ENCODE data around the gene TET2. TPM values are rescaled to one million over a fixed set of nuclear protein-coding genes. Genes with fewer than 3 reads are reported as not detected.
A peak's percentile ranks its signal among the peaks of the same experiment; 100 is the strongest.

Gene TET2
- total RNA-seq, 3 donors from 2014 or later (not counting 1 experiment from before 2014, with no cell fraction given), result 80.0 to 91.6 (median 82.8) TPM

GRCh38 chr4:105179539-105180401, 33.1 kb downstream of the TET2 start:
- TF ChIP-seq CTCF (IDR thresholded peaks at IDR 0.05), result no peak
- no peak overlapping the region for H3K4me3 Mint-ChIP-seq
- intact Hi-C loops (cut with micrococcal nuclease), result no loop called here

GRCh38 chr4:105181259-105181658, 34.6 kb downstream of the TET2 start:
- DNase-seq, result peak in 1 of 2 donors; percentile 7
- H3K4me1 ChIP-seq (ENCODE audit: control insufficient read depth, insufficient read depth, low read length), result no peaks in the 10 kb centered on the region
- Mint-ChIP-seq H3K27me3 (ENCODE audit: low read depth in 2 of 2) (no peaks in the 10 kb centered on the region), H3K9me3 (no peaks in the 10 kb centered on the region), H3K4me1 (peaks cover 11 to 31% of the 10 kb centered on the region in 2 donors), H3K36me3 (no peaks in the 10 kb centered on the region), H3K27ac (peak overlapping the region in 1 of 2 donors; percentile 1), H3K4me3 (no peak overlapping the region)
- no peak for TF ChIP-seq CTCF (IDR thresholded peaks at IDR 0.05)
- no peaks in the 10 kb centered on the region for H3K36me3 ChIP-seq (ENCODE audit: control insufficient read depth, insufficient read depth, low read length)
- WGBS (ENCODE audit: insufficient coverage), result 82% methylated on average over 2 of the region's 2 CpGs
- H3K4me3 ChIP-seq (ENCODE audit: low read length), result no peak overlapping the region
- intact Hi-C loops (cut with micrococcal nuclease), result no loop called here
- no peak overlapping the region for H3K27ac ChIP-seq (ENCODE audit: low read length)
- no peaks in the 10 kb centered on the region for H3K9me3 ChIP-seq (ENCODE audit: control insufficient read depth, insufficient read depth, low read length)
- ATAC-seq, result no peak
- no peaks in the 10 kb centered on the region for H3K27me3 ChIP-seq (ENCODE audit: control insufficient read depth, insufficient read depth, low read length)

More at GRCh38 chr4:105179539-105180401, 33.1 kb downstream of the TET2 start:
- no peaks in the 10 kb centered on the region for H3K36me3 ChIP-seq (ENCODE audit: control insufficient read depth, insufficient read depth, low read length)
- peaks cover 21 to 29% of the 10 kb centered on the region in 2 donors for H3K4me1 Mint-ChIP-seq
- H3K27ac Mint-ChIP-seq, result no peak overlapping the region
- no peak overlapping the region for H3K27ac ChIP-seq (ENCODE audit: low read length)
- H3K9me3 ChIP-seq (ENCODE audit: control insufficient read depth, insufficient read depth, low read length), result no peaks in the 10 kb centered on the region
- DNase-seq (no peak), ATAC-seq (no peak)
- no peaks in the 10 kb centered on the region for H3K27me3 Mint-ChIP-seq (ENCODE audit: low read depth in 2 of 2)
- H3K27me3 ChIP-seq (ENCODE audit: control insufficient read depth, insufficient read depth, low read length), result no peaks in the 10 kb centered on the region
- peaks cover 13% of the 10 kb centered on the region for H3K36me3 Mint-ChIP-seq
- no peaks in the 10 kb centered on the region for H3K4me1 ChIP-seq (ENCODE audit: control insufficient read depth, insufficient read depth, low read length)
- no peaks in the 10 kb centered on the region for H3K9me3 Mint-ChIP-seq
- H3K4me3 ChIP-seq (ENCODE audit: low read length), result no peak overlapping the region

GRCh38 chr4:105182211-105182610, 35.5 kb downstream of the TET2 start:
- DNase-seq (no peak), ATAC-seq (no peak)
- Mint-ChIP-seq H3K36me3 (no peaks in the 10 kb centered on the region), H3K9me3 (no peaks in the 10 kb centered on the region), H3K27me3 (ENCODE audit: low read depth in 2 of 2) (no peaks in the 10 kb centered on the region), H3K4me3 (no peak overlapping the region), H3K4me1 (peaks cover 11 to 31% of the 10 kb centered on the region in 2 donors), H3K27ac (no peak overlapping the region)
- Histone ChIP-seq H3K4me3 (ENCODE audit: low read length) (no peak overlapping the region), H3K9me3 (ENCODE audit: control insufficient read depth, insufficient read depth, low read length) (no peaks in the 10 kb centered on the region), H3K4me1 (ENCODE audit: control insufficient read depth, insufficient read depth, low read length) (no peaks in the 10 kb centered on the region), H3K36me3 (ENCODE audit: control insufficient read depth, insufficient read depth, low read length) (no peaks in the 10 kb centered on the region), H3K27ac (ENCODE audit: low read length) (no peak overlapping the region), H3K27me3 (ENCODE audit: control insufficient read depth, insufficient read depth, low read length) (no peaks in the 10 kb centered on the region)
- WGBS (ENCODE audit: insufficient coverage), result no CpG with 5 or more reads among the region's 3 CpGs
- intact Hi-C loops (cut with micrococcal nuclease), result no loop called here
- TF ChIP-seq CTCF (IDR thresholded peaks at IDR 0.05), result no peak
